ENCODE data around the gene ACAD9.

Gene ACAD9

DNA sequence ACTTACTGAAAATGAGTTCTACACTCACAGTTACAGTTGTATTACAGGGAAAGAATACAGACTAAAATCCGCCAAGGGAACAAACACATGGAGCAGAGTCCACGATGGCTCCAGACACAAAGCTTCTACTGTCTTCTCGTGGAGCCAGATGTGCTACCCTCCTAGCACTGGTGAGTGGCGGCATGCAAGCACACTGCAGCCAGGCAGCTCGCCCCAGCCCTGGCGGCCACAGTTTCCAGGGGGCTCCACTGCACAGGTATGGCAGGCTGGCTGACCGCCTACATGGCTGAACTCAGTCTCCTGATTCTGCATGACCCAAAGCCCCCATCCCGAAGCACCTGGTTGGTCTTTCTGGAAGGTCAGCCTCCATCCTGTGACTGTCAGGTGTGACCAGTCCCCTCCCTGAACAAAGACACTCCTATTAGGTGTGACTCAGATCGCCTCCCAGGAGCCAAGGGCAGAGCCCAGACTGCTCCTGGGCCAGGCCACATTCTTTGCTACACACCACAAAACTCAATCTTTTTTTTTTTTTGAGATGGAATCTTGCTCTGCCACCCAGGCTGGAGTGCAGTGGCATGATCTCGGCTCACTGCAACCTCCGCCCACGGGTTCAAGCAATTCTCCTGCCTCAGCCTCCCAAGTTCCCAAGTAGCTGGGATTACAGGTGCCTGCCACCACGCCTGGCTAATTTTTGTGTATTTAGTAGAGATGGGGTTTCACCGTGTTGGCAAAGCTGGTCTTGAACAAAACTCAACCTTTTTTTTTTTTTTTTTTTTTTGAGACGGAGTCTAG, 62.9 kb downstream of the ACAD9 start:
- no peak for DNase-seq

DNA sequence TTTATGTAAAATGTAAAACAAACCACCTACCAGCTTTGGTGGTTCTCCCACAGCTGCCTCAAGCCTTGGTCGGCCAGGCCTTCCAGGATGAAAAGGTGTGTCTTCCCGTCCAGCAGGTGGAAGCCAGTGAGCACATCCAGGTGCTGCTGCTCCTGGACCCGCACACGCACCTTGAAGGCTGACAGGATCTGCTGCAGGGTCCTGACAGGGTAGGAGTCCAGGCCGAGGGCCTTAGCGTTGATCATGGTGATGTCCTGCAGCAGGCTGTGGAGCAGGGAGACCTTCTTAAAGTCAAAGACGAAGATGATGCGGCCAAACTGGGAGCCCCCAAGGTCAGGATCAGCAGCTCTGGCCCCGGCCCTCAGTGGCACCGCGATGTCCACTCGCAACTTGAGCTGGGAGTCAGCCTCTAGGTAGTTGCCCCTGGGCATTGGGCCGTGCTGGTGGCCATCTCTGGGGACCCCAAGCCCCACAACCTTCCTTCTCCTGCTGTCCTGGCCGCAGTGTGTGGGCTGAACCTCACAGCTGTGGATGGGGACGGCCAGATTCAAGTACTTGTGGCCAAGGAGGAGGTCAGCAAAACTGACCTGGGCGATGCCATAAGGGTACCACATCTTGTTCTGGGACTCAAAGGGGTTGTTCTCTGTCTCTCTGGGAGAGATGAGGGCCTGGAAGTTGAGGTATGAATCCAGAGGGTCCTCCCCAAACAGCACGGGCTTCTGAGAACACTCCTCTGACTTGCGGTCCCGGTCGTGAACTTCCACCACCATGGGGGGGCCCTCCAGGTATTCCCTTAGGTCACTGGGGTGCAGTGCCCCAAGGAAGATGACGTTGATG, 65.8 kb downstream of the ACAD9 start:
- DNase-seq = no peak

GRCh38 chr3:128945878-128946175, 66.4 kb downstream of the ACAD9 start:
- DNase-seq = no peak

GRCh38 chr3:128946411-128946810, 67.0 kb downstream of the ACAD9 start:
- DNase-seq = no peak

DNA sequence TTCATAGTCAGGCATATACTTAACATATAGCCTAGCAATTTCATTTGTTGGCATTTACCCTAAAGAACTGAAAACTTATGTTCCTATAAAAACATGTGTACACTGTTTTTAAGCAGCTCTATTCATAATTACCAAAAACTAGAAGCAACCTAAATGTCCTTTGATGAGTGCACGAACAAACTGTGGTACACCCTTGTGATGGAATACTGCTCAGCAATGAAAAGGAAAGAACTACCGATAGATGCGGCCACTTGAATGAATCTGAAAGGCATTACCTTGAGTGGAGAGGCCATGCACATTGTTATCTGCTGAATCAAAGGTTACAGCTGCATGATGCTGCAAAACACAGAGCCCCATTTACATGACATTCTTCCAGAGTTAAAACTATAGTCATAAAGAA, 69.7 kb downstream of the ACAD9 start:
- DNase-seq = no peak

- DNase-seq = no peak
These were observed 71.0 kb downstream of the ACAD9 start for GRCh38 chr3:128950223-128950938.

GRCh38 chr3:128956440-128956839, 77.0 kb downstream of the ACAD9 start:
- no peak for DNase-seq
